Measurements from ENCODE around the gene PHIP. TPM values are rescaled to one million over a fixed set of nuclear protein-coding genes. Genes with fewer than 3 reads are reported as not detected.

Gene PHIP
- total and polyA plus RNA-seq, 2 of the 8 experiments (the other 6 are each of a cell fraction or from before 2014, with no cell fraction given), result 7.3 to 56.2 TPM

DNA sequence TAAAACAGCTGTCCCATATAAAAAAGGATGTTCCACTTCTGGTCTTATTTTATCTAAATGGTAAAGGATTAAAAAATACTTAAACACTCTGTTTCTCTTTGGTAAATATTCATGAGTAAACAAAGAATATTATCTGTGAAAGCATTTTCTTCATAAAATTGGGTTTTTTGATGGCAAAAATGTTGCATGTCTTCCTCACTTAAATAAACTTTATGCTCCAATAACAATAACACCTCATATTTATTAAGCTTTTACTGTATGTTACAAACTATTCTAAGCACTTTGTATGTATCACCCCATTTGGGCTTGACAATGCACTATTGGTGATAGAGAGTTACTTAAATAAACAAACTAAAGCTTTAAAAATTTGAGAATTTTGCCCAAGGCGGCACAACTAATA is 91.9 kb downstream of the PHIP start:
- Histone ChIP-seq H3K79me1 (ENCODE audit: low read depth, low read length) (no peaks in the 10 kb centered on the region), H3K79me2 (ENCODE audit: control insufficient read depth in 1 of 2, insufficient read depth in 2 of 2, low read length in 2 of 2) (peaks cover 0 to 2% of the 10 kb centered on the region in 2 experiments; a peak in 1 of 4 replicates), H3K23me2 (ENCODE audit: low read depth, low read length) (no peaks in the 10 kb centered on the region), H2AFZ (ENCODE audit: low read length) (no peak overlapping the region), H2BK15ac (ENCODE audit: low read length) (no peak overlapping the region), H2BK12ac (ENCODE audit: low read depth, low read length) (no peak overlapping the region), H3K27ac (ENCODE audit: low read depth, low read length) (no peak overlapping the region), H3K27me3 (replicated peaks in 1 of 4; ENCODE audit: control insufficient read depth in 3 of 4, extremely low read depth in 1 of 4, insufficient read depth in 3 of 4, low read length in 3 of 4) (no peaks in the 10 kb centered on the region), H2BK5ac (ENCODE audit: low read depth, low read length) (no peak overlapping the region), H3K56ac (replicated peaks; ENCODE audit: insufficient read length, low read depth, low read length) (no peak overlapping the region), H3K9ac (replicated peaks in 1 of 4; ENCODE audit: extremely low read depth in 1 of 4, low read depth in 3 of 4, low read length in 3 of 4) (no peak overlapping the region), H3K9me3 (ENCODE audit: insufficient read depth in 2 of 2, low read depth in 1 of 2, low read length in 1 of 2) (no peaks in the 10 kb centered on the region), H3K23ac (ENCODE audit: insufficient read length) (no peak overlapping the region), H3K36me3 (ENCODE audit: control insufficient read depth in 2 of 4, insufficient read depth in 4 of 4, low read length in 3 of 4) (peaks cover 15 to 99% (median 58%) of the 10 kb centered on the region in 4 experiments), H4K8ac (ENCODE audit: extremely low read depth, insufficient read depth, low read length) (no peak overlapping the region), H2AK5ac (ENCODE audit: low read depth, low read length) (no peak overlapping the region), H2BK20ac (ENCODE audit: low read length) (no peak overlapping the region), H2BK120ac (replicated peaks; ENCODE audit: low read depth, low read length) (no peak overlapping the region), H3K18ac (ENCODE audit: extremely low read depth, low read length) (no peak overlapping the region), H3K4me1 (replicated peaks in 1 of 4; ENCODE audit: control insufficient read depth in 3 of 4, insufficient read depth in 4 of 4, low read length in 3 of 4) (no peaks in the 10 kb centered on the region), H4K20me1 (replicated peaks in 1 of 2; ENCODE audit: control insufficient read depth in 1 of 2, insufficient read depth in 2 of 2, low read length in 2 of 2) (no peaks in the 10 kb centered on the region), H4K5ac (ENCODE audit: insufficient read length, low read depth, low read length) (no peak overlapping the region), H3K4me2 (ENCODE audit: insufficient read depth in 1 of 2, low read depth in 2 of 2, low read length in 2 of 2) (no peak overlapping the region), H3K14ac (ENCODE audit: insufficient read length) (no peak overlapping the region), H4K91ac (replicated peaks; ENCODE audit: insufficient read length, low read length) (no peak overlapping the region), H3K4me3 (ENCODE audit: extremely low read depth in 1 of 4, insufficient read depth in 2 of 4, low read depth in 3 of 4, low read length in 4 of 4) (no peak overlapping the region), H3K4ac (replicated peaks; ENCODE audit: insufficient read length, low read depth, low read length) (no peak overlapping the region)
- ChIA-PET POLR2A (ENCODE audit: partially characterized antibody) (no interaction called here), CTCF (ENCODE audit: partially characterized antibody) (no interaction called here)
- 82% methylated on average over 1 of the region's 1 CpG; no CpG with 5 or more reads in 1 of the 2 experiments for WGBS, 2 experiments (ENCODE audit: extremely low coverage in 1 of 2, insufficient coverage in 1 of 2, insufficient read length in 1 of 2, insufficient replicate concordance in 2 of 2, low coverage in 1 of 2, low lambda C conversion rate in 2 of 2, missing lambda C conversion rate in 1 of 2)
- DNase-seq (ENCODE audit: low read depth in 1 of 2, low spot score in 2 of 2) (no peak), FAIRE-seq (no peak)
- TF ChIP-seq CTBP2 (IDR thresholded peaks at IDR 0.05; ENCODE audit: borderline replicate concordance, insufficient read depth, insufficient read length, low read length) (no peak), TCF12 (IDR thresholded peaks at IDR 0.05; ENCODE audit: low read depth, low read length) (no peak), JUND (IDR thresholded peaks at IDR 0.05; ENCODE audit: low read length) (no peak), FOSL1 (IDR thresholded peaks at IDR 0.05; ENCODE audit: insufficient read depth, low read depth, low read length) (no peak), SIN3A (conservative IDR thresholded peaks at IDR 0.05 in 1 of 2, IDR thresholded peaks at IDR 0.05 in 1 of 2; ENCODE audit: low read depth in 1 of 2, low read length in 2 of 2) (no peak), GTF2F1 (IDR thresholded peaks at IDR 0.05; ENCODE audit: borderline replicate concordance, low read depth, low read length) (no peak), POLR2AphosphoS5 (IDR thresholded peaks at IDR 0.05; ENCODE audit: low read depth, low read length) (no peak), CTCF (IDR thresholded peaks at IDR 0.05; ENCODE audit: control extremely low read depth in 1 of 3, insufficient read depth in 1 of 3, low read depth in 1 of 3, low read length in 3 of 3) (no peak), MAX (IDR thresholded peaks at IDR 0.05) (no peak), GABPA (IDR thresholded peaks at IDR 0.05; ENCODE audit: borderline replicate concordance, insufficient read depth, low read length) (no peak)

Data from H1 (cell line).